ENCODE results near the gene CACNA2D4.

The CACNA2D4 gene

GRCh38 chr12:1884651-1885050 is 33.8 kb downstream of the CACNA2D4 start:
- Histone ChIP-seq H3K4me3 (ENCODE audit: low read length) (no peak overlapping the region), H3K27ac (ENCODE audit: low read length) (no peak overlapping the region), H3K4me2 (ENCODE audit: low read length) (no peak overlapping the region), H3K36me3 (replicated peaks; ENCODE audit: low read depth, low read length) (no peaks in the 10 kb centered on the region), H3K9ac (ENCODE audit: low read length) (no peak overlapping the region), H2AFZ (ENCODE audit: low read depth, low read length) (no peak overlapping the region), H4K20me1 (ENCODE audit: insufficient read depth, low read length) (no peaks in the 10 kb centered on the region), H3K79me2 (ENCODE audit: low read length) (no peaks in the 10 kb centered on the region), H3K27me3 (ENCODE audit: low read depth, low read length) (peaks cover 9% of the 10 kb centered on the region), H3K9me3 (ENCODE audit: insufficient read depth, low read length) (no peaks in the 10 kb centered on the region), H3K4me1 (ENCODE audit: low read length) (no peaks in the 10 kb centered on the region)
- TF ChIP-seq, protein P1, sequence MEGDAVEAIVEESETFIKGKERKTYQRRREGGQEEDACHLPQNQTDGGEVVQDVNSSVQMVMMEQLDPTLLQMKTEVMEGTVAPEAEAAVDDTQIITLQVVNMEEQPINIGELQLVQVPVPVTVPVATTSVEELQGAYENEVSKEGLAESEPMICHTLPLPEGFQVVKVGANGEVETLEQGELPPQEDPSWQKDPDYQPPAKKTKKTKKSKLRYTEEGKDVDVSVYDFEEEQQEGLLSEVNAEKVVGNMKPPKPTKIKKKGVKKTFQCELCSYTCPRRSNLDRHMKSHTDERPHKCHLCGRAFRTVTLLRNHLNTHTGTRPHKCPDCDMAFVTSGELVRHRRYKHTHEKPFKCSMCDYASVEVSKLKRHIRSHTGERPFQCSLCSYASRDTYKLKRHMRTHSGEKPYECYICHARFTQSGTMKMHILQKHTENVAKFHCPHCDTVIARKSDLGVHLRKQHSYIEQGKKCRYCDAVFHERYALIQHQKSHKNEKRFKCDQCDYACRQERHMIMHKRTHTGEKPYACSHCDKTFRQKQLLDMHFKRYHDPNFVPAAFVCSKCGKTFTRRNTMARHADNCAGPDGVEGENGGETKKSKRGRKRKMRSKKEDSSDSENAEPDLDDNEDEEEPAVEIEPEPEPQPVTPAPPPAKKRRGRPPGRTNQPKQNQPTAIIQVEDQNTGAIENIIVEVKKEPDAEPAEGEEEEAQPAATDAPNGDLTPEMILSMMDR (IDR thresholded peaks at IDR 0.05; ENCODE audit: low read depth, low read length), result no peak
- TF ChIP-seq EZH2phosphoT487 (IDR thresholded peaks at IDR 0.05; ENCODE audit: low read depth), result no peak

DNA sequence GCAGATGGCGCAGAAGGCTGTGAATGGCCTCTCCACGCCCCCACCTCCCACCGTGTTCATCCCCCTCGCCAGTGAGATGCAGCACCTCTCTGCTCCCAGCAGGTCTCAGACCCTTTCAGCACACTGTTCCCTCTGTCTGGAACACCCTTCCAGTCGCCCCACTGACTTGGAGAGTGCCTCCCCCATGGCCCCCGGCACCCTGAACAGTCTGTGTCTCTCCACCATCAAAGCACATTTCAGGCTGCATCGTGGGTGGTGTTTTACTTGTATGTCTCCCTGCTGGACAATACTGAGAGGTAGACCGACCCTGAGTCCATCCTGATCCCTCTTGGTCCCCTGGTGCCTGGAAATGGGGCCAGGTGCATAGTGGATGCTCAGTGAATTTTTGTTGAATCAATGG is 34.9 kb downstream of the CACNA2D4 start:
- H3K27ac ChIP-seq (ENCODE audit: low read length), result no peak overlapping the region
- no peak overlapping the region for H2AFZ ChIP-seq (ENCODE audit: low read depth, low read length)

GRCh38 chr12:1882850-1883470 is 35.5 kb downstream of the CACNA2D4 start:
- Histone ChIP-seq H3K27ac (ENCODE audit: low read length) (no peak overlapping the region), H3K9me3 (ENCODE audit: insufficient read depth, low read length) (no peaks in the 10 kb centered on the region), H2AFZ (ENCODE audit: low read depth, low read length) (no peak overlapping the region), H3K4me1 (ENCODE audit: low read length) (peaks cover under 1% of the 10 kb centered on the region; the same call in 1 of the 2 replicates), H3K9ac (ENCODE audit: low read length) (no peak overlapping the region), H3K4me3 (ENCODE audit: low read length) (no peak overlapping the region), H3K27me3 (ENCODE audit: low read depth, low read length) (peaks cover 6% of the 10 kb centered on the region), H3K4me2 (ENCODE audit: low read length) (no peak overlapping the region), H3K79me2 (ENCODE audit: low read length) (no peaks in the 10 kb centered on the region), H4K20me1 (ENCODE audit: insufficient read depth, low read length) (no peaks in the 10 kb centered on the region), H3K36me3 (replicated peaks; ENCODE audit: low read depth, low read length) (no peaks in the 10 kb centered on the region)
- TF ChIP-seq, protein P1 (IDR thresholded peaks at IDR 0.05; ENCODE audit: low read depth, low read length), result no peak
- TF ChIP-seq EZH2phosphoT487 (IDR thresholded peaks at IDR 0.05; ENCODE audit: low read depth), result no peak

More for the DNA sequence above, 34.9 kb downstream of the CACNA2D4 start:
- H3K79me2 ChIP-seq (ENCODE audit: low read length), result no peaks in the 10 kb centered on the region
- H3K4me2 ChIP-seq (ENCODE audit: low read length), result no peak overlapping the region
- no peaks in the 10 kb centered on the region for H3K4me1 ChIP-seq (ENCODE audit: low read length)
- no peak overlapping the region for H3K4me3 ChIP-seq (ENCODE audit: low read length)
- no peaks in the 10 kb centered on the region for H4K20me1 ChIP-seq (ENCODE audit: insufficient read depth, low read length)
- H3K9me3 ChIP-seq (ENCODE audit: insufficient read depth, low read length), result no peaks in the 10 kb centered on the region
- H3K27me3 ChIP-seq (ENCODE audit: low read depth, low read length), result peaks cover 9% of the 10 kb centered on the region
- H3K36me3 ChIP-seq (replicated peaks; ENCODE audit: low read depth, low read length), result no peaks in the 10 kb centered on the region
- TF ChIP-seq, protein P1 (IDR thresholded peaks at IDR 0.05; ENCODE audit: low read depth, low read length), result no peak
- TF ChIP-seq EZH2phosphoT487 (IDR thresholded peaks at IDR 0.05; ENCODE audit: low read depth), result no peak
- H3K9ac ChIP-seq (ENCODE audit: low read length), result no peak overlapping the region

- Histone ChIP-seq H3K4me2 (ENCODE audit: low read length) (no peak overlapping the region), H3K27me3 (ENCODE audit: low read depth, low read length) (peaks cover under 1% of the 10 kb centered on the region; the same call in 1 of the 2 replicates), H3K79me2 (ENCODE audit: low read length) (no peaks in the 10 kb centered on the region), H4K20me1 (ENCODE audit: insufficient read depth, low read length) (no peaks in the 10 kb centered on the region), H3K9me3 (ENCODE audit: insufficient read depth, low read length) (no peaks in the 10 kb centered on the region), H3K9ac (ENCODE audit: low read length) (no peak overlapping the region), H2AFZ (ENCODE audit: low read depth, low read length) (no peak overlapping the region), H3K4me3 (ENCODE audit: low read length) (no peak overlapping the region), H3K4me1 (ENCODE audit: low read length) (peaks cover 6% of the 10 kb centered on the region), H3K36me3 (replicated peaks; ENCODE audit: low read depth, low read length) (no peaks in the 10 kb centered on the region), H3K27ac (ENCODE audit: low read length) (no peak overlapping the region)
- no peak for TF ChIP-seq EZH2phosphoT487 (IDR thresholded peaks at IDR 0.05; ENCODE audit: low read depth)
- TF ChIP-seq, protein P1 (IDR thresholded peaks at IDR 0.05; ENCODE audit: low read depth, low read length), result no peak
Observed at GRCh38 chr12:1882405-1882804, 36.0 kb downstream of the CACNA2D4 start.
